Lung (tissue), 12 donors: ENCODE measurements around the gene ANKAR. TPM values are rescaled to one million over a fixed set of nuclear protein-coding genes. Genes with fewer than 3 reads are reported as not detected.

Experiments used
- ATAC-seq: fragments of 200-7000 bp; cut with Tn5 transposase; one replicate; pipeline ENCODE4 v1.9.1; 2020; ENCODE audit warnings: moderate number of reproducible peaks; ENCODE audit not compliant: insufficient read depth, low FRiP score
- DNase-seq, 3 donors: peaks; one replicate each; pipeline ENCODE4 v3.0.0-alpha.2; 2013 to 2017
- H3K27ac ChIP-seq, 2 donors: one replicate each; pipeline ENCODE4 v1.5.1; 2013; ENCODE audit warnings: mild to moderate bottlenecking in 2 of 2, moderate library complexity in 2 of 2, control low read depth in 1 of 2, inconsistent platforms in 1 of 2, low read depth in 1 of 2, low read length in 1 of 2
- H3K27me3 ChIP-seq, 3 donors: one replicate each; pipeline ENCODE4 v1.5.1; 2013; ENCODE audit warnings: low read length in 2 of 3; ENCODE audit not compliant: control insufficient read depth in 3 of 3, insufficient read depth in 3 of 3
- H3K36me3 ChIP-seq, 4 donors: one replicate each; pipeline ENCODE4 v1.5.1; 2013; ENCODE audit warnings: low read length in 4 of 4, mild to moderate bottlenecking in 1 of 4, moderate library complexity in 1 of 4; ENCODE audit not compliant: control insufficient read depth in 4 of 4, insufficient read depth in 4 of 4
- H3K4me1 ChIP-seq, 5 donors: one replicate each; pipeline ENCODE4 v1.5.1; 2013; ENCODE audit warnings: low read length in 5 of 5, mild to moderate bottlenecking in 2 of 5, moderate library complexity in 1 of 5; ENCODE audit not compliant: control insufficient read depth in 5 of 5, insufficient read depth in 5 of 5
- H3K4me3 ChIP-seq: one replicate; pipeline ENCODE4 v1.5.1; 2013; ENCODE audit warnings: mild to moderate bottlenecking, control low read depth, moderate library complexity
- H3K9ac ChIP-seq, 2 donors: one replicate each; pipeline ENCODE4 v1.5.1; 2013; ENCODE audit warnings: low read length in 2 of 2, control low read depth in 1 of 2; ENCODE audit not compliant: insufficient read depth in 1 of 2
- H3K9me3 ChIP-seq, 4 donors: one replicate each; pipeline ENCODE4 v1.5.1; 2013; ENCODE audit warnings: low read length in 3 of 4, mild to moderate bottlenecking in 1 of 4, moderate library complexity in 1 of 4; ENCODE audit not compliant: control insufficient read depth in 4 of 4, insufficient read depth in 3 of 4
- CTCF ChIP-seq: IDR thresholded peaks from 2 replicates; pipeline ENCODE4 v1.5.1; 2012; ENCODE audit warnings: mild to moderate bottlenecking; ENCODE audit errors: control extremely low read depth, extremely low read depth
- WGBS, 2 donors: extraction: QIAGEN DNeasy Blood & Tissue Kit; methylation state at CpG; one replicate each; pipeline ENCODE4 v1.1.7; 2013; 5-methylcytosine and 5-hydroxymethylcytosine counted together
- polyA plus RNA-seq, 2 donors: library from polyadenylated mRNA; stranded (reverse); fragments of 200-250 nt; gene quantifications; one replicate each; pipeline ENCODE4 v1.2.1, GENCODE V29; 2013
- total RNA-seq, 2 donors: library from RNA; depleted of rRNA in 1 of 2; stranded (reverse); fragments of >200 nt in 1 of 2; gene quantifications; one replicate each; pipeline ENCODE4 v1.2.1, GENCODE V29; 2014 to 2021
- donor health status: control.
- donor health status: control.
- donor health status: Bipolar disorder and iron deficiency.
- donor health status: healthy.
- donor health status: DM: yes; HTN: yes; CAD: no.

ANKAR gene
- total and polyA plus RNA-seq, 4 donors, result 0.95 to 39.2 (median 6.0) TPM

- no peak overlapping the region for H3K4me3 ChIP-seq
- ATAC-seq (no peak), DNase-seq (peak in 1 of 3 donors; percentile 35)
- 57 to 62% methylated on average over 3 of the region's 3 CpGs for WGBS, 2 donors
- no peaks in the 10 kb centered on the region for H3K36me3 ChIP-seq
- H3K4me1 ChIP-seq, result no peaks in the 10 kb centered on the region
- H3K27me3 ChIP-seq, result no peaks in the 10 kb centered on the region
- no peak overlapping the region for H3K27ac ChIP-seq
- H3K9me3 ChIP-seq, result no peaks in the 10 kb centered on the region
- no peak overlapping the region for H3K9ac ChIP-seq
- no peak for TF ChIP-seq CTCF
Observed at GRCh38 chr2:189639007-189639609, 35.4 kb upstream of the ANKAR start.

- WGBS, 2 donors, result 54 to 78% methylated on average over 1 of the region's 1 CpG
- Histone ChIP-seq H3K9me3 (no peaks in the 10 kb centered on the region), H3K36me3 (no peaks in the 10 kb centered on the region), H3K27me3 (no peaks in the 10 kb centered on the region), H3K27ac (no peak overlapping the region), H3K4me3 (no peak overlapping the region), H3K4me1 (no peaks in the 10 kb centered on the region), H3K9ac (no peak overlapping the region)
- ATAC-seq, result no peak
- TF ChIP-seq CTCF, result no peak
- DNase-seq, result no peak
Observed at GRCh38 chr2:189641002-189641401, 33.5 kb upstream of the ANKAR start.

- H3K27ac ChIP-seq, result no peak overlapping the region
- ATAC-seq (no peak), DNase-seq (no peak)
- H3K4me1 ChIP-seq, result no peaks in the 10 kb centered on the region
- H3K27me3 ChIP-seq, result no peaks in the 10 kb centered on the region
- no peak for TF ChIP-seq CTCF
- H3K4me3 ChIP-seq, result no peak overlapping the region
- 81 to 84% methylated on average over 2 of the region's 2 CpGs for WGBS, 2 donors
- no peaks in the 10 kb centered on the region for H3K36me3 ChIP-seq
- H3K9me3 ChIP-seq, result no peaks in the 10 kb centered on the region
- no peak overlapping the region for H3K9ac ChIP-seq
Observed at GRCh38 chr2:189641590-189641989, 32.9 kb upstream of the ANKAR start.

GRCh38 chr2:189646521-189646920 lies 27.9 kb upstream of the ANKAR start:
- Histone ChIP-seq H3K27me3 (no peaks in the 10 kb centered on the region), H3K9me3 (no peaks in the 10 kb centered on the region), H3K4me3 (no peak overlapping the region), H3K27ac (no peak overlapping the region), H3K9ac (no peak overlapping the region), H3K4me1 (no peaks in the 10 kb centered on the region), H3K36me3 (no peaks in the 10 kb centered on the region)
- DNase-seq, result no peak
- no peak for TF ChIP-seq CTCF
- no peak for ATAC-seq
